CD4-positive, alpha-beta T cell treated with Interleukin-1 beta for 1 hour (primary cell): Measurements from ENCODE around the gene KYAT1.
A peak's percentile ranks its signal among the peaks of the same experiment; 100 is the strongest.

Source experiments
- DNase-seq, 2 donors: peaks; one replicate each; pipeline ENCODE4 v3.0.0-alpha.2; 2020 to 2022

Gene KYAT1

DNA sequence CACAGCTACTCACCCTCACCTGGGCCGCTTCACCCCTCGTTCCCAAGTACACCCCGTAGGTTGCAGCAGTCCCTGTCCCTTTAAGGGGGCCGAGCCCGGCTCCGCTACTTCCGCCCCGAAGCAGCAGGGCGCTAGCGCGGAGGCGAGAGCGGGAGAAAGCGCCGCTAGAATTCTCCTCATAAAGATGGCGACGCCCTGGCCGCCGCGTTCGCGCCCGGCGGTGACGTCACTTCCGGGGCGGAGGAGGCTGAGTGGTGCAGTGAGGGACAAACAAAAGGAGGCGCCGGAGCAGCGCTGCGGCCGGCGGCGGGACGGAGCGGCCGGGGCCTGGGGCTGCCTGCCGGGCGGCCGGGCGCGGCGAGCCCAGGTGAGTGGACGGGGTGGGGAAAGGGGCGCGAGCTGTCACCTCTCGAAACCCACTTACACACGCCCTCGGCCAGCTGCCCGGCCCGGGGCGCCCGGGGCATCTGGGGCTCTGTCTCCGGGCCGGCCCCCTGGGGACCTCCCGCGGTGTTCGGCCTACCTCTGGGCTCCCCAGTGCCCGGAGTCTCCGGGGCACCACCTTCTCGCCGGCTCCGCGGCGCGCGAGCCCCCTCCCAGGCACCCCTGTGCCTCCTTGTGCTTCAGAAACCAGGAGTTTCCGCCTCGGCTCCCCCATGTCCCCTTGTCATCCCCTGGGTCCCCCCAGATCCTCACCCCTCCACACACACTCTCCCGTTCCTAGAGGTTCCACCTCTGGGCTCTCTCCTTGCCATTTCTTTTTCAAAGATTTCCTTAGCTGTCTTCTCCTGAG is at the start of gene KYAT1, which contains the start of gene LRRC8A:
TSS of gene KYAT1 (minus strand) at position 67 of the 793 bp plus-strand sequence. CDS start 36,545 bp downstream, outside the sequence.
TSS of gene LRRC8A (plus strand) at position 250 of the 793 bp plus-strand sequence. CDS start 25,032 bp downstream, outside the sequence.
- peak; percentile 97 to 98 for DNase-seq

- no peak for DNase-seq
These were observed 47.8 kb upstream of the KYAT1 start for GRCh38 chr9:128929560-128929959.

- no peak for DNase-seq
These were observed 46.9 kb upstream of the KYAT1 start for GRCh38 chr9:128928624-128929023.

GRCh38 chr9:128927731-128928411 is 46.1 kb upstream of the KYAT1 start:
- peak; percentile 49 to 63 for DNase-seq

DNA sequence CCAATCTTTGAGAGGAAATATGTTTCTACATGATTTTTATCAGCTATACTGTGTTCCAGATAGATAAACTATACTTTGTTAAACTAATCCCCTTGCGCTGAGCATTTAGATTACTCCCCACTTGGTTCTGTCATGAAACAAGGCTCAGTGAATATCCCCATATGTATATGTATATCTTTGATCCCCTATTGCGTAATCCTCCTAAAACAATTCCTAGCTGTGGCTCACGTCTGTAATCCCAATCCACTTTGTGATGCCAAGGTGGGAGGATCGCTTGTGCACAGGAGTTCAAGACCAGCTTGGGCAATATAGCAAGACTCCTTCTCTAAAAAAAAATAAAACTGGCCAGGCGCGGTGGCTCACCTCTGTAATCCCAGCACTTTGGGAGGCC is 41.7 kb upstream of the KYAT1 start:
- no peak for DNase-seq

- no peak for DNase-seq
These were observed 40.4 kb upstream of the KYAT1 start for GRCh38 chr9:128921881-128922763.

DNA sequence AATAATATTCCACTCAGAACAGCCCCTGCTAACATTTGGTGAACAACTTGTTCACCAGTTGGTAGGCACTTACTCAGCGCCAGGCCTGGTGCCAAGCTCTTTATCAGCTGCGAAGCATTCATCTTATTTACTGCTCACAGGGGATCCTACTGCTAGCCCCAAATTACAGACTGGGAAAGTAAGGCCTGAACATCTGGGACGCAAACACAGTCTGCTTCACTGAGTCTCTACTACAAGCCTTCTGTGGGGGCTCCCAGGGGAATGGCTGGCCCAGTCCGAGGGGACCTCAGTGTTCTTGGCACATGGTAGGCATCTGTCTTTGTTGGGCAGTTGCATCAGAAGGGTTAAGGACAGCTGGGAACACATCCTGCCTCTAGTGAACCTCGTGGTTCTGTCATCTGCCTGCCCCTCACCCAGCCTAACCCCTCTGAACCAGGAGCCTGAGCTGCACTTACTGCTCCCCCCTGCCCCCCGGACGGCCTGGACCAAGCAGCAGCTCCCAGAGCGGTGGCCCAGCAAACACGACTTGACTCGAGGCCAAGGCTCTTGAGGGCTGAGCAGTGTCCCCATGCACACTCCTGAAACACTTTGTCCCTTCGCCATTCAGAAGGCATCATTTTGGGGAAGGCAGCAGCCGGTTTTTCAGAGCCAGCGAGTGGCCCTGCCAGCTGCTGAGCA is 38.8 kb upstream of the KYAT1 start, which contains the start of gene PHYHD1:
TSS of gene PHYHD1 (plus strand) at position 602 of the 678 bp plus-strand sequence. CDS start 1,342 bp downstream, outside the sequence.
- DNase-seq: no peak

DNA sequence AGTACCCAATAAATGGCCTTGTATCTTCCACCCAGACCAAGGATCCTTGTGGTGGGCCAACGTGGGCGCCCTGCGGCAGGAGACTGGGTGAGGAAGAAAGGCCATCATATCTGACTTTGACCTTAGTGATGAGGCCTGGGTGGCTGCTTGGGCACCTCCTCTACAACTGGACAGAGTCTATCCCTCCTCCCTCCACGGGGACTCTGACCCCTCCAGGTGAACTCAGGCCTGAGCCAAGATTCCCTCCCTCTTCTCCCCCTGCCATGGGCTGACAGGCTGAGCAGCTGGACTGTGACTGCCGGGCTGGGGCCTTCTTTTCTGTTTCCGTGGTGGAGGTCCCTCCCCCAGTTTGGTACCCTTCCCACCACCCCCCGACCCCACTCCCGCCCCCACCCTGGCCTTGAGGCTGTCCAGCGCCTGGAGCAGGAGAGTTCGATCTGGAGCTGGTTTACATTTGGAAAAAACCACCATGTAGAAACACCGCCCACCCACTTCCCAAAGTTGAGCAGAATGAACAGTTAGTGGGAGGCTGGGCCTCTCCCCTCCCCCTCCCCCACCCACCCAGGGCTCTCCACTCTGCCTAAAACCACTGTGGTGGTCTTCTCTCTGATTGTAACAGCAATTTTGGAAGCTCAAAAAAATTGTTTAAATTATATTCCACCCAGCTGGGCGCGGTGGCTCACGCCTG is 37.8 kb upstream of the KYAT1 start:
- DNase-seq: no peak

- no peak for DNase-seq
These were observed 37.2 kb upstream of the KYAT1 start for GRCh38 chr9:128918921-128919320.

GRCh38 chr9:128917151-128917849 is 35.5 kb upstream of the KYAT1 start:
- DNase-seq: no peak

GRCh38 chr9:128916745-128917144 is 35.0 kb upstream of the KYAT1 start:
- DNase-seq: no peak

- no peak for DNase-seq
These were observed 34.5 kb upstream of the KYAT1 start for GRCh38 chr9:128916204-128916603.

DNA sequence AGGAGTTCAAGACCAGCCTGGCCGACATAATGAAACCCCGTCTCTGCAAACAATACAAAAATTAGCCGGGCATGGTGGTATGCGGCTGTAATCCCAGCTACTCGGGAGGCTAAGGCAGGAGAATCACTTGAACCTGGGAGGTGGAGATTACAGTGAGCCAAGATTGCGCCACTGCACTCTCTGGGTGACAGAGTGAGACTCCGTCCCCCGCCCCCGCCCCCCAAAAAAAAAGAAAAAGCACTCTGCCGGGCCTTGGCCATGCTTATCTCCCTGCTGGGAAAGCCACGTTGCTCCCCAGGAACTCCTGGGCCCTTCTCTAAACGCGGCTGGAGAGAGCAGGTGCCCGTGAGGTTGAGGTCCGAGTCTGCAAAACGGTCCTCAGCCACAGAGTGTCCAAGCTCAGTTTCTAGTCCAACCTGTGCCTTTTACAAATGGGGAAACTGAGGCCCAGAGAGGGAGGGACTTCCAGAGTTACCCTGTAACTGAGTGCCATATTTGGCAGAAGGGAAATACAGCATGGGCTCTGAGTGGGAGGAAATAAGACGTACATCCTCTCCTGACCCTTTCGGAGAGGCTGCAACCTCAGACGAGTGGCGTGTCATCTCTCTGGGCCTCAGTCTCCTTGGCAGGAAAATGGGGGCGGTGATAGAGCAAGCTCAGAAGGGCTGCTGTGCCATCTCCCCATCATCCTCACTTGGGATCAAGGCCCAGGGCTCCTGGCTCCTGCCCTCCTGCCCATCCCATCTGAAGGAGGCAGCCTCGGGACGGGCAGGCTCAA is 32.4 kb upstream of the KYAT1 start:
- DNase-seq: no peak

DNA sequence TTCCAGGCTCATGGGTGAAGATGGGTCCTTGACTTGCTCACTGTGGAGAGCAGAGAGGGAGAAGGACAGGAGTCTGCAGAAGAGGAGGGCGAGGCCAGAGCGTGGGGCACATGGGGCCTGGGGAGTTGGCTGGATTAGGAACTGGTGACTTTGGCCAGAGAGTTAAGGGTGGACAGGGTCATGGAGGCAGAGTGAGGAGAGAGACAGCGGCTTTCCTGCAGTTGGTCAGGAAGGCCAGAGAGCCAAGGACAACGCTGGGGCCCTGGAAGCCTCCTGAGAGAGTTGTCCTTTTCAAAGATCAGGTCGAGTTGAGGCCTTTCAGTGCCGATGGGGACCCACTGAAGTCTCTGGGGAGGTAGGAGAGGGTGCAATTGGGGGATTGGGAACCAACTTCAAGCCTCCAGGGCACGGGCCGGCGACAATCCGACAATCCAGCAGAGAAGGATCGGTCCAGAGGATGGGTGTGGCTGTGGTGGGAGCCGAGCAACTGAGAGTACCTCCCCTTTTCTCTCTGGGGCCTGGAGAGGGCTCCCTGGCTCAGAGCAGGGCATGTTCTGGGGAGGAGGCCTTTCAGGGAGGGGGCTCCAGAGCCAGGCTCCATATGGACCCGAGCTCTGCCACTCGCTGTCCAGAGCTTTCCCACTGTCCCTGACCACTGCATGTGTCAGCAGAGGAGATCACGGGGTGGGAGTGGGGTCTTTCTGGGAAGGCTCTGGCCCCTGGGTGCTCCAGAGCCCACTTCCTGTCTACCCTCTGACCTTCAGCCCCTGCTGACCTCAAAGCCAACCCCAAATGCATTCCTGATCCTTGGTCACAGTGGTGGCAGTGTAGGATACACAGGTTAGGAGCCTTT is 31.5 kb upstream of the KYAT1 start:
- no peak for DNase-seq

GRCh38 chr9:128912270-128912853 is 30.6 kb upstream of the KYAT1 start:
- DNase-seq: no peak

- no peak for DNase-seq
These were observed 29.8 kb upstream of the KYAT1 start for GRCh38 chr9:128911529-128912035.

GRCh38 chr9:128910906-128911305 is 29.2 kb upstream of the KYAT1 start:
- DNase-seq: no peak

- DNase-seq: no peak
These were observed 28.1 kb upstream of the KYAT1 start for GRCh38 chr9:128909859-128910258.

DNA sequence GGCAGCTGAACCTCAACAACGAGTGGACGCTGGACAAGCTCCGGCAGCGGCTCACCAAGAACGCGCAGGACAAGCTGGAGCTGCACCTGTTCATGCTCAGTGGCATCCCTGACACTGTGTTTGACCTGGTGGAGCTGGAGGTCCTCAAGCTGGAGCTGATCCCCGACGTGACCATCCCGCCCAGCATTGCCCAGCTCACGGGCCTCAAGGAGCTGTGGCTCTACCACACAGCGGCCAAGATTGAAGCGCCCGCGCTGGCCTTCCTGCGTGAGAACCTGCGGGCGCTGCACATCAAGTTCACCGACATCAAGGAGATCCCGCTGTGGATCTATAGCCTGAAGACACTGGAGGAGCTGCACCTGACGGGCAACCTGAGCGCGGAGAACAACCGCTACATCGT is 26.6 kb upstream of the KYAT1 start:
- no peak for DNase-seq
